ENCODE data around the gene DCAF6.

- TF ChIP-seq POLR2AphosphoS5 (IDR thresholded peaks at IDR 0.05; ENCODE audit: borderline replicate concordance, low read depth, low read length) (no peak), EZH2 (IDR thresholded peaks at IDR 0.05) (no peak), FOXP2 (optimal IDR thresholded peaks at IDR 0.05; ENCODE audit: control extremely low read depth, extremely low read length, insufficient read depth) (no peak)
Measured at GRCh38 chr1:167966050-167966449, 29.6 kb downstream of the DCAF6 start.

Data from SK-N-MC (cell line).